Measurements from ENCODE around the gene GNG2. TPM values are rescaled to one million over a fixed set of nuclear protein-coding genes. Genes with fewer than 3 reads are reported as not detected.

The GNG2 gene
- total and polyA plus RNA-seq, 2 of the 8 experiments (the other 6 are each of a cell fraction or from before 2014, with no cell fraction given): 8.2 to 17.9 TPM

GRCh38 chr14:51869411-51870100 lies 9.1 kb downstream of the GNG2 start:
- H3K79me2 ChIP-seq (ENCODE audit: control insufficient read depth in 1 of 2, insufficient read depth in 2 of 2, low read length in 2 of 2): no peaks in the 10 kb centered on the region; a peak in 1 of 4 replicates
- FAIRE-seq: no peak
- TF ChIP-seq ASH2L (IDR thresholded peaks at IDR 0.05; ENCODE audit: low read length) (no peak), CBX5 (IDR thresholded peaks at IDR 0.05; ENCODE audit: low read depth, low read length) (no peak), E2F6 (IDR thresholded peaks at IDR 0.05) (no peak), GABPA (IDR thresholded peaks at IDR 0.05; ENCODE audit: borderline replicate concordance, insufficient read depth, low read length) (no peak), NANOG (IDR thresholded peaks at IDR 0.05; ENCODE audit: insufficient read depth, low read depth, low read length, poor library complexity, severe bottlenecking) (no peak), SIX5 (IDR thresholded peaks at IDR 0.05; ENCODE audit: low read depth, low read length) (no peak), EZH2 (IDR thresholded peaks at IDR 0.05; ENCODE audit: low read depth, low read length, severe bottlenecking) (no peak), POLR2AphosphoS5 (IDR thresholded peaks at IDR 0.05; ENCODE audit: low read depth, low read length) (no peak), SP1 (IDR thresholded peaks at IDR 0.05; ENCODE audit: low read depth, low read length) (no peak), BCL11A (IDR thresholded peaks at IDR 0.05; ENCODE audit: low read depth in 2 of 2, low read length in 2 of 2) (no peak), NRF1 (IDR thresholded peaks at IDR 0.05; ENCODE audit: low read depth, low read length) (no peak), SUZ12 (IDR thresholded peaks at IDR 0.05; ENCODE audit: low read length) (no peak), BACH1 (IDR thresholded peaks at IDR 0.05; ENCODE audit: low read length) (no peak)

More at GRCh38 chr14:51869411-51870100, 9.1 kb downstream of the GNG2 start:
- Histone ChIP-seq H3K18ac (ENCODE audit: extremely low read depth, low read length) (no peak overlapping the region), H2BK120ac (replicated peaks; ENCODE audit: low read depth, low read length) (no peak overlapping the region), H3K9ac (replicated peaks in 1 of 4; ENCODE audit: extremely low read depth in 1 of 4, low read depth in 3 of 4, low read length in 3 of 4) (no peak overlapping the region), H4K20me1 (replicated peaks in 1 of 2; ENCODE audit: control insufficient read depth in 1 of 2, insufficient read depth in 2 of 2, low read length in 2 of 2) (peaks cover 0 to 2% of the 10 kb centered on the region in 2 experiments), H3K23me2 (ENCODE audit: low read depth, low read length) (no peaks in the 10 kb centered on the region), H2BK5ac (ENCODE audit: low read depth, low read length) (no peak overlapping the region), H2BK12ac (ENCODE audit: low read depth, low read length) (no peak overlapping the region), H3K36me3 (ENCODE audit: control insufficient read depth in 2 of 4, insufficient read depth in 4 of 4, low read length in 3 of 4) (no peaks in the 10 kb centered on the region), H3K9me3 (ENCODE audit: insufficient read depth in 2 of 2, low read depth in 1 of 2, low read length in 1 of 2) (no peaks in the 10 kb centered on the region), H2AFZ (ENCODE audit: low read length) (no peak overlapping the region), H3K14ac (ENCODE audit: insufficient read length) (no peak overlapping the region), H2AK5ac (ENCODE audit: low read depth, low read length) (no peak overlapping the region), H3K79me1 (ENCODE audit: low read depth, low read length) (no peaks in the 10 kb centered on the region), H3K27ac (ENCODE audit: low read depth, low read length) (no peak overlapping the region), H3K4me1 (replicated peaks in 1 of 4; ENCODE audit: control insufficient read depth in 3 of 4, insufficient read depth in 4 of 4, low read length in 3 of 4) (peaks cover 0 to 5% (median 0%) of the 10 kb centered on the region in 4 experiments; a peak in 4 of 7 replicates), H3K56ac (replicated peaks; ENCODE audit: insufficient read length, low read depth, low read length) (no peak overlapping the region), H3K27me3 (replicated peaks in 1 of 4; ENCODE audit: control insufficient read depth in 3 of 4, extremely low read depth in 1 of 4, insufficient read depth in 3 of 4, low read length in 3 of 4) (no peaks in the 10 kb centered on the region), H2BK15ac (ENCODE audit: low read length) (no peak overlapping the region), H4K8ac (ENCODE audit: extremely low read depth, insufficient read depth, low read length) (no peak overlapping the region; the same call in 1 of the 2 replicates), H3K4me2 (ENCODE audit: insufficient read depth in 1 of 2, low read depth in 2 of 2, low read length in 2 of 2) (no peak overlapping the region), H3K4ac (replicated peaks; ENCODE audit: insufficient read length, low read depth, low read length) (no peak overlapping the region), H2BK20ac (ENCODE audit: low read length) (no peak overlapping the region), H3K4me3 (ENCODE audit: extremely low read depth in 1 of 4, insufficient read depth in 2 of 4, low read depth in 3 of 4, low read length in 4 of 4) (no peak overlapping the region), H4K5ac (ENCODE audit: insufficient read length, low read depth, low read length) (no peak overlapping the region), H4K91ac (replicated peaks; ENCODE audit: insufficient read length, low read length) (no peak overlapping the region), H3K23ac (ENCODE audit: insufficient read length) (no peak overlapping the region)
- POLR2A ChIA-PET (ENCODE audit: partially characterized antibody): interaction anchor here (0.6 kb wide), 1 partner anchor 56 kb away, joined by 3 read pairs; no protein-coding TSS in a partner anchor
- CTCF ChIA-PET (ENCODE audit: partially characterized antibody): interaction anchor here (0.7 to 0.8 kb wide), 2 partner anchors 12 to 1218 kb away, joined by 3 read pairs; no protein-coding TSS in a partner anchor
- 89% methylated on average over 8 of the region's 9 CpGs; no CpG with 5 or more reads in 1 of the 2 experiments for WGBS, 2 experiments (ENCODE audit: extremely low coverage in 1 of 2, insufficient coverage in 1 of 2, insufficient read length in 1 of 2, insufficient replicate concordance in 2 of 2, low coverage in 1 of 2, low lambda C conversion rate in 2 of 2, missing lambda C conversion rate in 1 of 2)
- DNase-seq (ENCODE audit: low read depth in 1 of 2, low spot score in 2 of 2): no peak
